Nephron (organoid): Measurements from ENCODE around the gene ARPIN.
"Not testable (repeated sequence)": the region's sequence is repeated elsewhere in the genome, so short reads cannot be mapped to it uniquely, and the experiment has no call there.

ENCODE experiments used
- H3K27ac Mint-ChIP-seq, 3 experiments: 2 replicates each; pipeline ENCODE4 v1.8.0; 2020; ENCODE audit warnings: mixed read lengths in 3 of 3, mild to moderate bottlenecking in 2 of 3, moderate library complexity in 1 of 3
- H3K27me3 Mint-ChIP-seq: 2 replicates; pipeline ENCODE4 v1.8.0; 2021; ENCODE audit warnings: low read depth, mild to moderate bottlenecking, moderate library complexity, mixed read lengths
- H3K36me3 Mint-ChIP-seq: 2 replicates; pipeline ENCODE4 v1.8.0; 2020; ENCODE audit warnings: low read depth, mixed read lengths
- H3K4me1 Mint-ChIP-seq: 2 replicates; pipeline ENCODE4 v1.8.0; 2020; ENCODE audit warnings: mixed read lengths
- H3K4me3 Mint-ChIP-seq, 3 experiments: 2 replicates each; pipeline ENCODE4 v1.8.0; 2020; ENCODE audit warnings: mild to moderate bottlenecking in 3 of 3, mixed read lengths in 3 of 3, moderate library complexity in 2 of 3
- H3K9me3 Mint-ChIP-seq: 2 replicates; pipeline ENCODE4 v1.8.0; 2020; ENCODE audit warnings: mixed read lengths
- TF ChIP-seq, protein P1 (sequence below), 3 experiments: fragments of 200-600 bp; sonication (generic); IDR thresholded peaks; one replicate each; pipeline ENCODE4 v1.5.0; 2021; ENCODE audit warnings: antibody characterized with exemption in 3 of 3; ENCODE audit not compliant: unreplicated experiment in 3 of 3

Gene ARPIN

DNA sequence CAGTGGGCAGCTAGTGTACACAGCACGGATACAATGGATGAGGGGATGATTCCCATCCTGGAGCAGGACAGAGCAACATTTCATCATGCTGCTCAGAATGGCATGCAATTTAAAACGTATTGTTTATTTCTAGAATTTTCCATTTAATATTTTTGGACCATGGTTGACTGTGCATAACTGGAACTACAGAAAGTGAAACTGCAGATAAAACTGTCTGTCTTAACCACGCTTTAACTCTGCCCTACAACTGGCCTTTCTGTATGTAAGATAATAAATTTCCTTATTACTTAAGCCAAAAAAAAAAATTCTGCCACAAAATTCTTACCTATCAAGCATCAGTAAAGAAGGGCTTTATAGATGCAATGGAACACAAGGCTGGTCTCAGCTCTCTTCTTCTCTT lies 52.3 kb downstream of the ARPIN start:
- Mint-ChIP-seq H3K27me3 (no peaks in the 10 kb centered on the region), H3K27ac (no peak overlapping the region), H3K36me3 (peaks cover 58% of the 10 kb centered on the region), H3K4me3 (no peak overlapping the region), H3K9me3 (peaks cover 2% of the 10 kb centered on the region), H3K4me1 (no peaks in the 10 kb centered on the region)
- TF ChIP-seq, protein P1, sequence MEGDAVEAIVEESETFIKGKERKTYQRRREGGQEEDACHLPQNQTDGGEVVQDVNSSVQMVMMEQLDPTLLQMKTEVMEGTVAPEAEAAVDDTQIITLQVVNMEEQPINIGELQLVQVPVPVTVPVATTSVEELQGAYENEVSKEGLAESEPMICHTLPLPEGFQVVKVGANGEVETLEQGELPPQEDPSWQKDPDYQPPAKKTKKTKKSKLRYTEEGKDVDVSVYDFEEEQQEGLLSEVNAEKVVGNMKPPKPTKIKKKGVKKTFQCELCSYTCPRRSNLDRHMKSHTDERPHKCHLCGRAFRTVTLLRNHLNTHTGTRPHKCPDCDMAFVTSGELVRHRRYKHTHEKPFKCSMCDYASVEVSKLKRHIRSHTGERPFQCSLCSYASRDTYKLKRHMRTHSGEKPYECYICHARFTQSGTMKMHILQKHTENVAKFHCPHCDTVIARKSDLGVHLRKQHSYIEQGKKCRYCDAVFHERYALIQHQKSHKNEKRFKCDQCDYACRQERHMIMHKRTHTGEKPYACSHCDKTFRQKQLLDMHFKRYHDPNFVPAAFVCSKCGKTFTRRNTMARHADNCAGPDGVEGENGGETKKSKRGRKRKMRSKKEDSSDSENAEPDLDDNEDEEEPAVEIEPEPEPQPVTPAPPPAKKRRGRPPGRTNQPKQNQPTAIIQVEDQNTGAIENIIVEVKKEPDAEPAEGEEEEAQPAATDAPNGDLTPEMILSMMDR (IDR thresholded peaks at IDR 0.05; ENCODE audit: unreplicated experiment in 3 of 3) = no peak

DNA sequence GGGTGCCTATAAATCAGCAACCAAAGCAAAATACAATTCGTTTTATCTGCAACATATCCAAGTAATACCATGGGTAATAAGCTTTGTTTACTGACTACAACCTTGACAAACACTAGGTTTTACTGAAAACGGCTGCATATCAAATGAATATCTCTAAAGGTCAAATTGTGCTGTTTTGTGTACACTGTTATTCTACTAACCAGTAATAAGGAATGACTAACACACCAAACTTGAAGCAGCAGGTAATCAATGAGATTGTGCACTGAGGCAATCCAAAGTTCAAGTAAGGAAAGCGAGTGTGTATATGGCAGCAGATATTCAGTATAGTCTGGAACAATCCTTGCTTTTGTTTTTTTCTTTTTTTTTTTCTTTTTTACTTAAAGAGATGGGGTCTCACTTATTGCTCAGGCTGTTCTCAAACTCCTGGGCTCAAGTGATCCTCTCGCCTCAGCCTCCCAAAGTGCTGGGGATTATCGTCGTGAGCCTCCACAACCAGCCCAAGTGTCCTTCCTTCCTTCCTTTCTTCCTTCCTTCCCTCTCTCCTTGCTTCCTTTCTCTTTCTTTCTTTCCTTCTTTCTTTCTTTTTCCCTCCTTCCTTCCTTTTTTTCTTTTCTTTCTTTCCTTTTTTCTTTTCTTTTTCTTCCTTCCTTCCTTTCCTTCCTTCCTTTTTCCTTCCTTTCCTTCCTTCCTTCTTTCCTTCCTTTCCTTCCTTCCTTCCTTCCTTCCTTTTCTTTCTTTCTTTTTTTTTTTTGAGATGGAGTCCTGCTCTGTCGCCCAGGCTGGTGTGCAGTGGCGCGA lies 53.9 kb downstream of the ARPIN start:
- no peak overlapping the region for H3K27ac Mint-ChIP-seq
- H3K27me3 Mint-ChIP-seq = no peaks in the 10 kb centered on the region
- peaks cover 46% of the 10 kb centered on the region for H3K36me3 Mint-ChIP-seq
- TF ChIP-seq, protein P1 (IDR thresholded peaks at IDR 0.05; ENCODE audit: unreplicated experiment in 3 of 3) = no peak
- peaks cover 2% of the 10 kb centered on the region for H3K9me3 Mint-ChIP-seq
- H3K4me1 Mint-ChIP-seq = no peaks in the 10 kb centered on the region
- H3K4me3 Mint-ChIP-seq = no peak overlapping the region

DNA sequence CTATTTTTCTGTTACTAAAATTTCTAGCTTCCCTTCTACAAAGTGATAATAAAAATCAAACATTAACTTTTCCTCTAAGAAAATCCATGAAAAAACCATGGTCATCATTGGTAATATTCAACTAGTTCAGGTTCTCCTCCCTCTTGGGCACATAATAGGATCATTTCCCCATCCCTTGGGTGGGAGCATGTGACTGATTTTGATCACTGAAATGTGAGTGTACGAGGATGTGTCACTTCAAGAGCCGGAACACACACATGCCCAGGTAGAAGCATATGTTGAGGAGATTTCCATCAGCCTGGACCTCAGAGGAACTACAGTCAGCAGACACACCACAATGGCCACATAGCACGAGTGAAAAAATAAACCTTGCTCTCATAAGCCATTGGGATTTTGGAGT lies 55.1 kb downstream of the ARPIN start:
- Mint-ChIP-seq H3K36me3 (peaks cover 53% of the 10 kb centered on the region), H3K27ac (peak overlapping the region; percentile 10 to 87 (median 81))
- TF ChIP-seq, protein P1 (IDR thresholded peaks at IDR 0.05; ENCODE audit: unreplicated experiment in 3 of 3) = no peak

DNA sequence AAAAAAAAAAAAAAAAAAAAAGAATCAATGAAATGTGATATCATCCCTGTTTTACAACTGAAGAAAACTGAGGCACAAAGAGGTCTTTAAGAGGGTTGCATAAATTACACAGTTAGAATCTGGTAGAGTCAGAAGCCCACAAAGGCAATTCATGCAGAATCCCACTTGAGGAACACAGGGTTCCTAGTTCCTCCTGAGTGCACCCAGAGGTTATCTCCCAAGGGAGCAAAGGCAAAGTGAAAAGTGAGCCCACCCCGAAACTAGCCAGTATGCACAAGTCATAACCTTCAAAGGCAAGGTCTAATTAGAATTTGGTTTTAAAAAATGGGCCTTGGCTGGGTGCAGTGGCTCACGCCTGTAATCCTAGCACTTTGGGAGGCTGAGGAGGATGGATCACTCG lies 56.8 kb downstream of the ARPIN start:
- Mint-ChIP-seq H3K4me3 (no peak overlapping the region), H3K27ac (no peak overlapping the region)

More for the DNA sequence above, 55.1 kb downstream of the ARPIN start:
- H3K4me1 Mint-ChIP-seq = no peaks in the 10 kb centered on the region
- H3K9me3 Mint-ChIP-seq = peaks cover 7% of the 10 kb centered on the region
- H3K4me3 Mint-ChIP-seq = no peak overlapping the region
- H3K27me3 Mint-ChIP-seq = no peaks in the 10 kb centered on the region

DNA sequence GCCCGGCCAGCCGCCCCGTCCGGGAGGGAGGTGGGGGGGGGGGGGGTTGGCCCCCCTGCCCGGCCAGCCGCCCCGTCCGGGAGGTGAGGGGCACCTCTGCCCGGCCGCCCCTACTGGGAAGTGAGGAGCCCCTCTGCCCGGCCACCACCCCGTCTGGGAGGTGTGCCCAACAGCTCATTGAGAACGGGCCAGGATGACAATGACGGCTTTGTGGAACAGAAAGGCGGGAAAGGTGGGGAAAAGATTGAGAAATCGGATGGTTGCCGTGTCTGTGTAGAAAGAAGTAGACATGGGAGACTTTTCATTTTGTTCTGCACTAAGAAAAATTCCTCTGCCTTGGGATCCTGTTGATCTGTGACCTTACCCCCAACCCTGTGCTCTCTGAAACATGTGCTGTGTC lies 57.9 kb downstream of the ARPIN start:
- not testable (repeated sequence) for H3K27me3 Mint-ChIP-seq, H3K27ac Mint-ChIP-seq, H3K4me3 Mint-ChIP-seq, H3K9me3 Mint-ChIP-seq, H3K4me1 Mint-ChIP-seq
- H3K36me3 Mint-ChIP-seq = peaks cover 68% of the 10 kb centered on the region

More for the DNA sequence above, 56.8 kb downstream of the ARPIN start:
- Mint-ChIP-seq H3K9me3 (peaks cover 7% of the 10 kb centered on the region), H3K36me3 (peaks cover 68% of the 10 kb centered on the region), H3K4me1 (no peaks in the 10 kb centered on the region), H3K27me3 (no peaks in the 10 kb centered on the region)
- TF ChIP-seq, protein P1 (IDR thresholded peaks at IDR 0.05; ENCODE audit: unreplicated experiment in 3 of 3) = no peak

DNA sequence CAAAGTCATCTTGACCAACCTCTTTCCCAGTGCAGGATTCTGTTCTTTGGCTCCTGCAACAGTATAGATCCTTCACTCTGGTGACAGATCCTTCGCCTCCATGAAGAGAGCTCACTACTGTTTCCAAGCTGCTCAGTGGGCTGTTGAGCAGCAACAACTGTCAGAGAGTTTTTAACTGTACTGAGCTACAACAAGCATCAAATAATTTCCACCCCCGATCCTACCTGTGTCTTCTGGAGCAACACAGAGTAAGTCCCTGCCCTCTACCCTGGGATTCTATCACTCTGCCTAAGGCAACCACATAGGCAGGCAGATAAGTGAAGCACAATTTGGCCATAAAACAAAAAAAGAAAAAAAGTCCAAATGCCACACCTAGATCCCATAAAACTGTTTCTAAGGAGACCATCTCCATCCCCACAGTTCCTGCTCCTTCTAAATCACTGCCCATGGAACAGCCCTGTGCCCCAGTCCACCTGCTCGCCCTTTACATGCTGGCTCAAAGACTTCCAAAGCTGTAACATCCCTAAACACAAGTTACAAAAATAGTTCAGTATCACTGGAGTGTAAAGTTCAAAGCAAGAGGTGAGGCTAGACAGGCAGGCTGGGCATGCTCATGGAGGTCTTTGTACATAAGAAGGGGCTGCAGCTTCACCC lies 60.3 kb downstream of the ARPIN start:
- peaks cover 68% of the 10 kb centered on the region for H3K36me3 Mint-ChIP-seq
- no peaks in the 10 kb centered on the region for H3K27me3 Mint-ChIP-seq
- H3K9me3 Mint-ChIP-seq = peaks cover 7% of the 10 kb centered on the region
- H3K27ac Mint-ChIP-seq = peak overlapping the region; percentile 15 to 62 (median 39)
- TF ChIP-seq, protein P1 (IDR thresholded peaks at IDR 0.05; ENCODE audit: unreplicated experiment in 3 of 3) = no peak
- H3K4me3 Mint-ChIP-seq = no peak overlapping the region
- H3K4me1 Mint-ChIP-seq = no peaks in the 10 kb centered on the region
